Sigmoid colon (tissue), 4 donors: Measurements from ENCODE around the gene FNDC8.

Experiments
- EP300 ChIP-seq, 4 donors: sonication (generic); formaldehyde crosslinking; IDR thresholded peaks; one replicate each; pipeline ENCODE4 v1.6.1; 2017; ENCODE audit warnings: antibody characterized with exemption in 4 of 4
- POLR2A ChIP-seq, 2 donors: fragments of 450-650 bp; IDR thresholded peaks; one replicate each; pipeline ENCODE4 v1.6.1; 2016; ENCODE audit warnings: antibody characterized with exemption in 2 of 2, mild to moderate bottlenecking in 2 of 2, moderate library complexity in 2 of 2
- TF ChIP-seq, protein P1 (sequence below), 4 experiments: fragments of 450-650 bp in 3 of 4; fragments of 200-600 bp in 1 of 4; IDR thresholded peaks; one replicate each; pipeline ENCODE4 v1.5.1; 2016 to 2019; ENCODE audit warnings: antibody characterized with exemption in 4 of 4, mild to moderate bottlenecking in 3 of 4, moderate library complexity in 2 of 4

DNA sequence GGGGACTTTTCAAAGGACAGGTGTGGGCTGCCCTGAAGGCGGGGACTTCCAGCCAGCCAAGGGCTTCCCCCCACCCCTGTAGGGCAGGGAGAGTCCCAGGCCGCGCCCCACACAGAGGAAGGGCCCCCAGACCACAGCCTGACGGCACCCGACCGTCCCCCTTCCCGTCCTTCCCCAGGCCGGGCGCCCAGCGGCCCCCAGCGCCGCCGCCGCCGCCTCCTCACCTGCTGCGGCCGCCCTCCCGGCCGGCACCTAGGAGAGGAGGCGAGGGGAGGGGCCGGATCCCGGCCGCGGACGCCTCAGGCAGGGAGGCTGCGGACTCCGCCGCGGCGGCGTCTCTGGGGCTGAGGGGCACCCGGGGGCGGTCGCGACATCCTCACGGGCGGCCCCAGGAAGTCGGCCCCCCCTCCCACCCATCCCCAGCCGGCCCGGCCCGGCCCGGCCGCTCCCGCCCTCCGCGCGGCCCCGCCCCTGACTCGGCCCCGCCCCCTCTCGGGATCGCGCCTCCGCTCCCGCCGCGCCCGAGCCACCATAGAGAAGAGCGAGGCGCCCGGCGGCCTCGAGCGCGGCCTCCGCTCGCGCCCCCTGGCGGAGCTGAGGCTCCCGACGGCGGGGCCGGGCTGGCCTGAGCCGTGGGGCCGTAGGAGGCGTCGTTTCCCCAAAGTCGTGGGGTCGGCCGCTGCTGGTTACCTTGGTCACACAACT is 32.4 kb upstream of the FNDC8 start:
- TF ChIP-seq, protein P1, sequence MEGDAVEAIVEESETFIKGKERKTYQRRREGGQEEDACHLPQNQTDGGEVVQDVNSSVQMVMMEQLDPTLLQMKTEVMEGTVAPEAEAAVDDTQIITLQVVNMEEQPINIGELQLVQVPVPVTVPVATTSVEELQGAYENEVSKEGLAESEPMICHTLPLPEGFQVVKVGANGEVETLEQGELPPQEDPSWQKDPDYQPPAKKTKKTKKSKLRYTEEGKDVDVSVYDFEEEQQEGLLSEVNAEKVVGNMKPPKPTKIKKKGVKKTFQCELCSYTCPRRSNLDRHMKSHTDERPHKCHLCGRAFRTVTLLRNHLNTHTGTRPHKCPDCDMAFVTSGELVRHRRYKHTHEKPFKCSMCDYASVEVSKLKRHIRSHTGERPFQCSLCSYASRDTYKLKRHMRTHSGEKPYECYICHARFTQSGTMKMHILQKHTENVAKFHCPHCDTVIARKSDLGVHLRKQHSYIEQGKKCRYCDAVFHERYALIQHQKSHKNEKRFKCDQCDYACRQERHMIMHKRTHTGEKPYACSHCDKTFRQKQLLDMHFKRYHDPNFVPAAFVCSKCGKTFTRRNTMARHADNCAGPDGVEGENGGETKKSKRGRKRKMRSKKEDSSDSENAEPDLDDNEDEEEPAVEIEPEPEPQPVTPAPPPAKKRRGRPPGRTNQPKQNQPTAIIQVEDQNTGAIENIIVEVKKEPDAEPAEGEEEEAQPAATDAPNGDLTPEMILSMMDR (IDR thresholded peaks at IDR 0.05): peak in 3 of 4 experiments; percentile 56 to 81 (median 60)
- TF ChIP-seq POLR2A (IDR thresholded peaks at IDR 0.05): no peak
- no peak for TF ChIP-seq EP300 (IDR thresholded peaks at IDR 0.05)
